Keratinocyte (primary cell): ENCODE measurements around the gene ICA1L. TPM values are rescaled to one million over a fixed set of nuclear protein-coding genes. Genes with fewer than 3 reads are reported as not detected.

Source experiments
- DNase-seq: peaks from one replicate; pipeline ENCODE4 v3.0.0-alpha.2; 2011; ENCODE audit warnings: low read depth, missing footprints, low spot score
- FAIRE-seq: peaks from 2 replicates; lab custom pipeline; 2011; peaks lifted over from hg19 to GRCh38; lab: Jason Lieb, UNC
- H2AFZ ChIP-seq: 2 replicates; pipeline ENCODE4 v1.6.0; 2012; ENCODE audit warnings: low read length, control low read depth, inconsistent platforms; ENCODE audit not compliant: control insufficient read depth
- H3K27ac ChIP-seq: 2 replicates; pipeline ENCODE4 v1.5.1; 2011; ENCODE audit warnings: low read length; ENCODE audit not compliant: control insufficient read depth, insufficient read depth
- H3K27me3 ChIP-seq: 3 replicates; pipeline ENCODE4 v1.6.0; 2011; ENCODE audit warnings: low read length; ENCODE audit not compliant: control insufficient read depth, insufficient read depth; ENCODE audit errors: extremely low read depth
- H3K36me3 ChIP-seq, 2 experiments: 2 replicates in 1 of 2; 3 replicates in 1 of 2; pipeline ENCODE4 v1.5.1; 2011; ENCODE audit warnings: low read length in 2 of 2, mild to moderate bottlenecking in 1 of 2; ENCODE audit not compliant: control insufficient read depth in 2 of 2, insufficient read depth in 2 of 2; ENCODE audit errors: extremely low read depth in 1 of 2
- H3K4me1 ChIP-seq: 3 replicates; pipeline ENCODE4 v1.5.1; 2011; ENCODE audit warnings: low read length; ENCODE audit not compliant: control insufficient read depth, insufficient read depth; ENCODE audit errors: extremely low read depth
- H3K4me2 ChIP-seq: 3 replicates; pipeline ENCODE4 v1.6.0; 2011; ENCODE audit warnings: low read depth, low read length; ENCODE audit not compliant: control insufficient read depth, insufficient read depth; ENCODE audit errors: extremely low read depth
- H3K4me3 ChIP-seq, 3 experiments: fragments of 200-600 bp in 1 of 3; sonication (generic) in 1 of 3; 2 replicates in 2 of 3; 3 replicates in 1 of 3; pipeline ENCODE4 v1.5.1; 2011 to 2016; ENCODE audit warnings: low read length in 3 of 3, mild to moderate bottlenecking in 3 of 3, control low read depth in 2 of 3, inconsistent platforms in 1 of 3, low read depth in 1 of 3, mixed read lengths in 1 of 3, mixed run types in 1 of 3, moderate library complexity in 1 of 3; ENCODE audit not compliant: control insufficient read depth in 2 of 3, insufficient read depth in 2 of 3; ENCODE audit errors: extremely low read depth in 1 of 3
- H3K79me2 ChIP-seq: 2 replicates; pipeline ENCODE4 v1.6.0; 2012; ENCODE audit warnings: low read length; ENCODE audit not compliant: control insufficient read depth, insufficient read depth
- H3K9ac ChIP-seq: 3 replicates; pipeline ENCODE4 v1.6.0; 2011; ENCODE audit warnings: low read length; ENCODE audit not compliant: control insufficient read depth, insufficient read depth; ENCODE audit errors: extremely low read depth
- H3K9me1 ChIP-seq: 3 replicates; pipeline ENCODE4 v1.6.0; 2011; ENCODE audit warnings: low read length; ENCODE audit not compliant: control insufficient read depth, insufficient read depth; ENCODE audit errors: extremely low read depth
- H3K9me3 ChIP-seq: 2 replicates; pipeline ENCODE4 v1.5.1; 2012; ENCODE audit warnings: low read depth, low read length; ENCODE audit not compliant: control insufficient read depth
- H4K20me1 ChIP-seq: 3 replicates; pipeline ENCODE4 v1.6.0; 2011; ENCODE audit warnings: low read length; ENCODE audit not compliant: control insufficient read depth, insufficient read depth; ENCODE audit errors: extremely low read depth
- EZH2 ChIP-seq: IDR thresholded peaks from one replicate; pipeline ENCODE4 v1.6.1; 2012; ENCODE audit warnings: inconsistent platforms, mild to moderate bottlenecking, low read length, moderate library complexity
- dilution Hi-C: fragments of 300-500 bp; cut with MboI; formaldehyde crosslinking; loops from one replicate; pipeline ENCODE4 v1.7.0; 2020; ENCODE audit warnings: low sequenced_read_pairs; ENCODE audit not compliant: extremely low pct_ligation_motif_present
- polyA plus RNA-seq, 5 experiments: library from polyadenylated mRNA; depleted of rRNA in 3 of 5; stranded (reverse) in 3 of 5; stranded (forward) in 1 of 5; unstranded in 1 of 5; fragments of >200 nt; gene quantifications; 1 replicate in 1 of 5; 2 replicates in 3 of 5; 3 replicates in 1 of 5; pipeline versions ENCODE4 v1.2.1 to v1.2.3, GENCODE V29; 2011 to 2012; ENCODE audit warnings: missing spikeins in 2 of 5, low read depth in 1 of 5, low replicate concordance in 1 of 5
- TF ChIP-seq, protein P1 (sequence below), 3 experiments: IDR thresholded peaks in 1 of 3; conservative IDR thresholded peaks in 1 of 3; optimal IDR thresholded peaks in 1 of 3; 2 replicates in 2 of 3; 3 replicates in 1 of 3; pipeline versions ENCODE3 to v1.5.1; 2011; ENCODE audit warnings: low read length in 3 of 3, mild to moderate bottlenecking in 3 of 3, moderate library complexity in 2 of 3, control low read depth in 1 of 3, inconsistent platforms in 1 of 3; ENCODE audit not compliant: insufficient read depth in 2 of 3; ENCODE audit errors: extremely low read depth in 1 of 3

Gene ICA1L
- polyA plus RNA-seq, 1 donor (not counting 4 experiments of a cell fraction or from before 2014, with no cell fraction given) = 2.2 TPM

DNA sequence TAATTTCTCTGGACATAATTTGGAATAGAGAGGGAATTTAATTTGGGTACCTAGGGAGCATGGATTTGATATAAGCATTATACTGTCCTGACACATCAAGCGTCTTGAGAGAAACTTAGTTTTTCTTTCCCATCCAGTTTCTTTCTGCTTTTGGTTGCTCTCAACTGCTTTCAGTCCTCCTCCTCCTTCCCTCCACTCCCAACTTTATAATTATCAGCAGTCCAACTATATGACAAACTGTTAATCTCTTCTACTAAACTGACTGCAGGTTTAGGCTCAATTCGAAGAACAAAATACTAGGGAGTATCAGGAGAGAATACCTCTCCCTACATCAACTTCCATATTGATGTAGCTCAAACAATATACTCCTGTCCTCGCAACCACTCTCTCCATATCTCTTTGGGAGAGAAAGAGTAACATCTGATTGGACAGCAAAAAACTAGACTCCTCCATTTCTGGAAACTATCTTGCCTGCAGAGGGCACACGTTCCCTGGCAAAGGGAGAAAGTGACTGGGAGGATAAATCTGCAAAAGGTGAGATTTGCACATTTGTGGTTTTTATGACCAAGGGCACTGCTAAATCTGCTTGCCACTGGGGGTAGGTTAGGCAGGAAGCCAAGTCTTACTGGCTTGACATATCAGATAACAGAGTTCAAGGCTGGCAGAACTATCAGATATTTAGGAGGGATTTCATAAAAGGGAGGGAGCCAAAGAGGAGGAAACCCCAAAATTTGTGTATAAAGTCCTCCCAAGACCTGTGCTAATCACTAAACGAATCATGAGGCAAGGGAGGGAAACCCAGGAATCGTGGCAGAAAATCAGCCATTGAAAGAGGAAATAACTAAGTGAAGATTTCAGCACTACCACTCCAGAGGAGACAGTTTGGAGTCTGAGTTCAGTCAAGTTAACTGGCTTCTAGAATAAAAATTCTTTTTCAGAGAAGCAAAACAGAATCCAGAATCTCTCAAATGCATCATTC, 40.0 kb downstream of the ICA1L start:
- Histone ChIP-seq H3K4me2 (peak overlapping the region; percentile 25), H3K9ac (no peak overlapping the region), H3K9me3 (no peaks in the 10 kb centered on the region), H2AFZ (peak overlapping the region; percentile 73), H3K4me1 (no peaks in the 10 kb centered on the region), H3K27me3 (no peaks in the 10 kb centered on the region), H3K27ac (no peak overlapping the region), H3K9me1 (no peaks in the 10 kb centered on the region), H3K79me2 (no peaks in the 10 kb centered on the region), H4K20me1 (no peaks in the 10 kb centered on the region), H3K36me3 (no peaks in the 10 kb centered on the region), H3K4me3 (no peak overlapping the region)
- FAIRE-seq (peak; percentile 68), DNase-seq (no peak)
- TF ChIP-seq EZH2 = no peak
- TF ChIP-seq, protein P1, sequence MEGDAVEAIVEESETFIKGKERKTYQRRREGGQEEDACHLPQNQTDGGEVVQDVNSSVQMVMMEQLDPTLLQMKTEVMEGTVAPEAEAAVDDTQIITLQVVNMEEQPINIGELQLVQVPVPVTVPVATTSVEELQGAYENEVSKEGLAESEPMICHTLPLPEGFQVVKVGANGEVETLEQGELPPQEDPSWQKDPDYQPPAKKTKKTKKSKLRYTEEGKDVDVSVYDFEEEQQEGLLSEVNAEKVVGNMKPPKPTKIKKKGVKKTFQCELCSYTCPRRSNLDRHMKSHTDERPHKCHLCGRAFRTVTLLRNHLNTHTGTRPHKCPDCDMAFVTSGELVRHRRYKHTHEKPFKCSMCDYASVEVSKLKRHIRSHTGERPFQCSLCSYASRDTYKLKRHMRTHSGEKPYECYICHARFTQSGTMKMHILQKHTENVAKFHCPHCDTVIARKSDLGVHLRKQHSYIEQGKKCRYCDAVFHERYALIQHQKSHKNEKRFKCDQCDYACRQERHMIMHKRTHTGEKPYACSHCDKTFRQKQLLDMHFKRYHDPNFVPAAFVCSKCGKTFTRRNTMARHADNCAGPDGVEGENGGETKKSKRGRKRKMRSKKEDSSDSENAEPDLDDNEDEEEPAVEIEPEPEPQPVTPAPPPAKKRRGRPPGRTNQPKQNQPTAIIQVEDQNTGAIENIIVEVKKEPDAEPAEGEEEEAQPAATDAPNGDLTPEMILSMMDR (optimal IDR thresholded peaks at IDR 0.05 in 1 of 3, IDR thresholded peaks at IDR 0.05 in 1 of 3, conservative IDR thresholded peaks at IDR 0.05 in 1 of 3; ENCODE audit: extremely low read depth in 1 of 3, insufficient read depth in 2 of 3, low read length in 3 of 3) = peak; percentile 68 to 79 (median 76)
- dilution Hi-C loops = no loop called here

DNA sequence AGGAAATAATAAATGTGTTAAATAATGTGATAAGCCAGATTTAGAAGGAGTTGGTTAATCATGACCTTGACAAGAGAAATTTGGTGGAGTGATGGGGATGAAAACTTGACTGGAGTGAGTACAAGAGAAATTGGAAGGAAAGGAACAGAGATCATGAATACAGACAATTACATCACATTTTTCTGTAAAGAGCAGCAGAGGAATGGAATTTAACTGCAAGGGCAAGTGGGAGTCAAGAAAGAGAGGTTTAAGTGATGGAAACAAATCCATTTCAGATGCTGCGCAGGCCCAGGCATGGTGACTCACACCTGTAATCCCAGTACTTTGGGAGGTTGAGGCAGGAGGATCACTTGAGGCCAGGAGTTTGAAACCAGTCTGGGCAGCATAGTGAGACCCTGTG, 46.7 kb downstream of the ICA1L start:
- DNase-seq (no peak), FAIRE-seq (no peak)
- Histone ChIP-seq H3K79me2 (no peaks in the 10 kb centered on the region), H3K4me1 (no peaks in the 10 kb centered on the region), H3K9ac (no peak overlapping the region), H3K9me3 (no peaks in the 10 kb centered on the region), H4K20me1 (no peaks in the 10 kb centered on the region), H3K36me3 (no peaks in the 10 kb centered on the region), H3K9me1 (no peaks in the 10 kb centered on the region), H3K4me3 (no peak overlapping the region), H3K27me3 (no peaks in the 10 kb centered on the region), H3K27ac (no peak overlapping the region), H2AFZ (no peak overlapping the region), H3K4me2 (no peak overlapping the region)
- TF ChIP-seq, protein P1 (optimal IDR thresholded peaks at IDR 0.05 in 1 of 3, IDR thresholded peaks at IDR 0.05 in 1 of 3, conservative IDR thresholded peaks at IDR 0.05 in 1 of 3; ENCODE audit: extremely low read depth in 1 of 3, insufficient read depth in 2 of 3, low read length in 3 of 3) = no peak
- no peak for TF ChIP-seq EZH2
- dilution Hi-C loops = no loop called here
